ENCODE results near the gene DOK6. TPM values are rescaled to one million over a fixed set of nuclear protein-coding genes. Genes with fewer than 3 reads are reported as not detected.

Gene DOK6
- total and polyA plus RNA-seq, 2 donors (not counting 3 experiments of a cell fraction or from before 2014, with no cell fraction given): under 0.01 TPM; not detected in 1

DNA sequence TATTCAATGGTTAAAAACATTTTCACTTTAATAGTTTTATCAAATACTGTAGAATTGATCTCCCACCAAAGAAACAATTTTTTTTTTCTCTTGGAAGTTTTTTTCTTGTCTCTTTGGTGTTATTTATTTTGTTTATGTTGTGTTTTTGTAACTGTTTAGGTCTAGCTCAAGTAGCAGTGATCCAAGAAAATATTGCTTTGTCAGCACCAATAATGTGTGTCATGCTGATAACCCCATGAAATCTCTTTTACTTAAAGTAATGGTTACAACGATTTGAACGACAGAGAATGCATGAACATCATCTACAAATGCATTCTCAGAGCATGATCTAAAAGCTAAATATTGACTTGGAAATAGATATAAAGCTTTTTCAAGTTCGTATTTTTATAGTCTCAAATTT lies 122.9 kb downstream of the DOK6 start:
- dilution Hi-C loops (cut with MboI; ENCODE audit: extremely low pct_ligation_motif_present, low sequenced_read_pairs) (no loop called here), intact Hi-C loops (cut with micrococcal nuclease) (no loop called here)
- ChIA-PET CTCF (interaction anchor here (1.1 to 1.4 kb wide), 2 partner anchors 10 to 14 kb away, joined by 3 read pairs; no protein-coding TSS in a partner anchor), POLR2A (no interaction called here)
- no peak overlapping the region for H3K27ac ChIP-seq (ENCODE audit: insufficient read depth, low read depth, low read length)
- no peaks in the 10 kb centered on the region for H3K36me3 ChIP-seq (ENCODE audit: control insufficient read depth in 2 of 2, extremely low read depth in 1 of 2, insufficient read depth in 2 of 2, low read length in 2 of 2)
- H4K20me1 ChIP-seq (replicated peaks; ENCODE audit: control insufficient read depth, extremely low read depth, insufficient read depth, low read length): no peaks in the 10 kb centered on the region
- H3K4me3 ChIP-seq (replicated peaks in 1 of 3; ENCODE audit: insufficient read depth in 1 of 3, low read depth in 1 of 3, low read length in 3 of 3): no peak overlapping the region
- no peak for TF ChIP-seq POLR2AphosphoS5 (IDR thresholded peaks at IDR 0.05; ENCODE audit: insufficient read depth, low read depth, low read length)
- TF ChIP-seq MYC (IDR thresholded peaks at IDR 0.05; ENCODE audit: low read depth, low read length): no peak
- TF ChIP-seq, protein P1, sequence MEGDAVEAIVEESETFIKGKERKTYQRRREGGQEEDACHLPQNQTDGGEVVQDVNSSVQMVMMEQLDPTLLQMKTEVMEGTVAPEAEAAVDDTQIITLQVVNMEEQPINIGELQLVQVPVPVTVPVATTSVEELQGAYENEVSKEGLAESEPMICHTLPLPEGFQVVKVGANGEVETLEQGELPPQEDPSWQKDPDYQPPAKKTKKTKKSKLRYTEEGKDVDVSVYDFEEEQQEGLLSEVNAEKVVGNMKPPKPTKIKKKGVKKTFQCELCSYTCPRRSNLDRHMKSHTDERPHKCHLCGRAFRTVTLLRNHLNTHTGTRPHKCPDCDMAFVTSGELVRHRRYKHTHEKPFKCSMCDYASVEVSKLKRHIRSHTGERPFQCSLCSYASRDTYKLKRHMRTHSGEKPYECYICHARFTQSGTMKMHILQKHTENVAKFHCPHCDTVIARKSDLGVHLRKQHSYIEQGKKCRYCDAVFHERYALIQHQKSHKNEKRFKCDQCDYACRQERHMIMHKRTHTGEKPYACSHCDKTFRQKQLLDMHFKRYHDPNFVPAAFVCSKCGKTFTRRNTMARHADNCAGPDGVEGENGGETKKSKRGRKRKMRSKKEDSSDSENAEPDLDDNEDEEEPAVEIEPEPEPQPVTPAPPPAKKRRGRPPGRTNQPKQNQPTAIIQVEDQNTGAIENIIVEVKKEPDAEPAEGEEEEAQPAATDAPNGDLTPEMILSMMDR (IDR thresholded peaks at IDR 0.05; ENCODE audit: extremely low read depth in 1 of 2, insufficient read depth in 1 of 2, low read depth in 1 of 2, low read length in 2 of 2): no peak
- TF ChIP-seq GATA2 (IDR thresholded peaks at IDR 0.05; ENCODE audit: insufficient read depth, insufficient read length, low read depth, low read length): no peak
- H3K9me1 ChIP-seq (replicated peaks; ENCODE audit: control insufficient read depth, extremely low read depth, insufficient read depth, low read length): no peaks in the 10 kb centered on the region
- H3K4me2 ChIP-seq (ENCODE audit: insufficient read depth, low read length): no peak overlapping the region
- H3K4me1 ChIP-seq (ENCODE audit: control insufficient read depth, extremely low read depth, insufficient read depth, low read length): no peaks in the 10 kb centered on the region
- no peaks in the 10 kb centered on the region for H3K79me2 ChIP-seq (ENCODE audit: control insufficient read depth, insufficient read depth, low read length)
- no peak for FAIRE-seq
- H3K9ac ChIP-seq (replicated peaks; ENCODE audit: extremely low read depth, insufficient read depth, low read length): no peak overlapping the region
- H3K9me3 ChIP-seq (replicated peaks; ENCODE audit: control insufficient read depth, insufficient read depth, low read length): no peaks in the 10 kb centered on the region
- no peaks in the 10 kb centered on the region for H3K27me3 ChIP-seq (ENCODE audit: control insufficient read depth in 2 of 2, insufficient read depth in 2 of 2, low read length in 2 of 2)
- DNase-seq (ENCODE audit: low read depth, low spot score): no peak
- H2AFZ ChIP-seq (ENCODE audit: low read depth, low read length): no peak overlapping the region
- BruUV-seq (replicated peaks): no TSS peak

DNA sequence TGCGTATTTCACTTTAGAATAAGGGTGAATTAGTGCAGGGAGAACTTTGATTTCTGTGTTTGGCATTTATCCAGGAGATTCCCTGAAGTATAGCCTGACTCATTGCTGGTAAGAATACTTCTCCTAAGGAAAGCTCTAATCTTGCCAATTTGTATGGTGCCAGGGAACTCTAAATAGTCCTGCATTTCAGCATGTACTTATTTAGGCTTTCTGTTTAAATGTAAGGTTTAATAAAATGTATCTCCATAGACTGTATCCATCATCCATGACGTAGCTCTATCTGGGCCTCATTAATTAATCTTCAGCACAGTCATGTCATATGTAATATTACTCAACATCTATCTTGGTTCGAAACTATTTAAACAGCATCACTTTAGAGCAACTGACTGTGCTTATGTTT lies 127.7 kb downstream of the DOK6 start:
- H3K9ac ChIP-seq (replicated peaks; ENCODE audit: extremely low read depth, insufficient read depth, low read length): no peak overlapping the region
- no peak overlapping the region for H2AFZ ChIP-seq (ENCODE audit: low read depth, low read length)
- H3K9me1 ChIP-seq (replicated peaks; ENCODE audit: control insufficient read depth, extremely low read depth, insufficient read depth, low read length): no peaks in the 10 kb centered on the region
- H3K4me1 ChIP-seq (ENCODE audit: control insufficient read depth, extremely low read depth, insufficient read depth, low read length): no peaks in the 10 kb centered on the region
- no peak overlapping the region for H3K4me2 ChIP-seq (ENCODE audit: insufficient read depth, low read length)
- TF ChIP-seq, protein P1 (IDR thresholded peaks at IDR 0.05; ENCODE audit: extremely low read depth in 1 of 2, insufficient read depth in 1 of 2, low read depth in 1 of 2, low read length in 2 of 2): no peak
- TF ChIP-seq EZH2 (IDR thresholded peaks at IDR 0.05; ENCODE audit: borderline replicate concordance, low read depth, low read length, severe bottlenecking) (no peak), GATA2 (IDR thresholded peaks at IDR 0.05; ENCODE audit: insufficient read depth, insufficient read length, low read depth, low read length) (no peak), FOS (IDR thresholded peaks at IDR 0.05; ENCODE audit: borderline replicate concordance, insufficient read depth, low read length) (no peak), POLR2A (IDR thresholded peaks at IDR 0.05; ENCODE audit: low read depth, low read length) (no peak), JUN (IDR thresholded peaks at IDR 0.05; ENCODE audit: borderline replicate concordance, insufficient read depth, insufficient read length, low read depth) (no peak), MYC (IDR thresholded peaks at IDR 0.05; ENCODE audit: low read depth, low read length) (no peak), POLR2AphosphoS5 (IDR thresholded peaks at IDR 0.05; ENCODE audit: insufficient read depth, low read depth, low read length) (no peak)
- TF ChIP-seq, protein P2, sequence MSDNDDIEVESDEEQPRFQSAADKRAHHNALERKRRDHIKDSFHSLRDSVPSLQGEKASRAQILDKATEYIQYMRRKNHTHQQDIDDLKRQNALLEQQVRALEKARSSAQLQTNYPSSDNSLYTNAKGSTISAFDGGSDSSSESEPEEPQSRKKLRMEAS (IDR thresholded peaks at IDR 0.05; ENCODE audit: insufficient read depth, insufficient read length): no peak
- CTCF ChIA-PET: no interaction called here
- BruUV-seq (replicated peaks): no TSS peak
- H3K36me3 ChIP-seq (ENCODE audit: control insufficient read depth in 2 of 2, extremely low read depth in 1 of 2, insufficient read depth in 2 of 2, low read length in 2 of 2): no peaks in the 10 kb centered on the region
- POLR2A ChIA-PET: no interaction called here
- no peaks in the 10 kb centered on the region for H3K27me3 ChIP-seq (ENCODE audit: control insufficient read depth in 2 of 2, insufficient read depth in 2 of 2, low read length in 2 of 2)
- no peaks in the 10 kb centered on the region for H3K9me3 ChIP-seq (replicated peaks; ENCODE audit: control insufficient read depth, insufficient read depth, low read length)
- H3K79me2 ChIP-seq (ENCODE audit: control insufficient read depth, insufficient read depth, low read length): no peaks in the 10 kb centered on the region
- H4K20me1 ChIP-seq (replicated peaks; ENCODE audit: control insufficient read depth, extremely low read depth, insufficient read depth, low read length): no peaks in the 10 kb centered on the region
- DNase-seq (ENCODE audit: low read depth, low spot score) (no peak), FAIRE-seq (no peak)
- dilution Hi-C loops (cut with MboI; ENCODE audit: extremely low pct_ligation_motif_present, low sequenced_read_pairs) (no loop called here), intact Hi-C loops (cut with micrococcal nuclease) (no loop called here)
- no peak overlapping the region for H3K4me3 ChIP-seq (replicated peaks in 1 of 3; ENCODE audit: insufficient read depth in 1 of 3, low read depth in 1 of 3, low read length in 3 of 3)
- H3K27ac ChIP-seq (ENCODE audit: insufficient read depth, low read depth, low read length): no peak overlapping the region

Data from endothelial cell of umbilical vein (primary cell).